ENCODE results near the gene USP48.

Gene USP48

GRCh38 chr1:21651214-21652042, 131.5 kb downstream of the USP48 start:
- DNase-seq = peak; percentile 70

GRCh38 chr1:21650400-21650799, 132.5 kb downstream of the USP48 start:
- no peak for DNase-seq

- no peak for DNase-seq
These were observed 133.6 kb downstream of the USP48 start for GRCh38 chr1:21649315-21649714.

- DNase-seq = no peak
These were observed 134.2 kb downstream of the USP48 start for GRCh38 chr1:21648791-21649190.

GRCh38 chr1:21648352-21648730, 134.6 kb downstream of the USP48 start:
- DNase-seq = no peak

GRCh38 chr1:21647431-21648351, 135.3 kb downstream of the USP48 start:
- DNase-seq = peak; percentile 83

- no peak for DNase-seq
These were observed 137.4 kb downstream of the USP48 start for GRCh38 chr1:21645550-21645949.

GRCh38 chr1:21644906-21645305, 138.0 kb downstream of the USP48 start:
- DNase-seq = no peak

GRCh38 chr1:21644348-21644747, 138.6 kb downstream of the USP48 start:
- no peak for DNase-seq

GRCh38 chr1:21643624-21644023, 139.3 kb downstream of the USP48 start:
- DNase-seq = no peak

- DNase-seq = no peak
These were observed 140.8 kb downstream of the USP48 start for GRCh38 chr1:21641967-21642739.

- DNase-seq = no peak
These were observed 141.4 kb downstream of the USP48 start for GRCh38 chr1:21641537-21641936.

- DNase-seq = no peak
These were observed 141.9 kb downstream of the USP48 start for GRCh38 chr1:21641076-21641475.

- no peak for DNase-seq
These were observed 142.3 kb downstream of the USP48 start for GRCh38 chr1:21640653-21641052.

- no peak for DNase-seq
These were observed 143.3 kb downstream of the USP48 start for GRCh38 chr1:21639594-21640041.

GRCh38 chr1:21638531-21639341, 144.2 kb downstream of the USP48 start:
- peak; percentile 63 for DNase-seq

GRCh38 chr1:21637514-21637913, 145.4 kb downstream of the USP48 start:
- DNase-seq = no peak

GRCh38 chr1:21636029-21636428, 146.9 kb downstream of the USP48 start:
- no peak for DNase-seq

- no peak for DNase-seq
These were observed 148.0 kb downstream of the USP48 start for GRCh38 chr1:21634806-21635535.

GRCh38 chr1:21633992-21634805, 148.8 kb downstream of the USP48 start:
- DNase-seq = no peak
